Measurements from ENCODE around the gene PKN1. TPM values are rescaled to one million over a fixed set of nuclear protein-coding genes. Genes with fewer than 3 reads are reported as not detected.

Gene PKN1
- total RNA-seq, 1 donor = 167 TPM

- no peaks in the 10 kb centered on the region for H3K9me3 ChIP-seq (ENCODE audit: low read depth, low read length)
- H3K4me1 ChIP-seq (ENCODE audit: insufficient read depth, low read length) = no peaks in the 10 kb centered on the region
- peak overlapping the region; percentile 37 for H3K27ac ChIP-seq (ENCODE audit: low read depth, low read length)
- DNase-seq (ENCODE audit: insufficient read length, low spot score, missing footprints) = no peak
- peaks cover 88% of the 10 kb centered on the region for H3K36me3 ChIP-seq (ENCODE audit: insufficient read depth, low read length)
- H4K20me1 ChIP-seq (ENCODE audit: insufficient read depth, low read length) = peaks cover 39% of the 10 kb centered on the region
- no peak overlapping the region for H2AFZ ChIP-seq (ENCODE audit: low read length)
- TF ChIP-seq CTCF (IDR thresholded peaks at IDR 0.05; ENCODE audit: extremely low read depth, low read depth, low read length) = no peak
- H3K79me2 ChIP-seq (ENCODE audit: insufficient read depth, low read length) = peaks cover 30% of the 10 kb centered on the region
- no peak overlapping the region for H3K4me3 ChIP-seq (ENCODE audit: insufficient read depth, low read length)
- H3K4me2 ChIP-seq (ENCODE audit: insufficient read depth, low read length) = no peak overlapping the region
- H3K27me3 ChIP-seq (ENCODE audit: insufficient read depth, low read length) = no peaks in the 10 kb centered on the region
These were observed 25.3 kb upstream of the PKN1 start for GRCh38 chr19:14407605-14408484.

- H3K4me1 ChIP-seq (ENCODE audit: insufficient read depth, low read length) = peaks cover 4% of the 10 kb centered on the region
- no peak overlapping the region for H3K4me3 ChIP-seq (ENCODE audit: insufficient read depth, low read length)
- no peaks in the 10 kb centered on the region for H3K9me3 ChIP-seq (ENCODE audit: low read depth, low read length)
- peaks cover 45% of the 10 kb centered on the region for H4K20me1 ChIP-seq (ENCODE audit: insufficient read depth, low read length)
- H2AFZ ChIP-seq (ENCODE audit: low read length) = no peak overlapping the region
- peaks cover 38% of the 10 kb centered on the region for H3K79me2 ChIP-seq (ENCODE audit: insufficient read depth, low read length)
- no peak for TF ChIP-seq CTCF (IDR thresholded peaks at IDR 0.05; ENCODE audit: extremely low read depth, low read depth, low read length)
- H3K36me3 ChIP-seq (ENCODE audit: insufficient read depth, low read length) = peaks cover 85% of the 10 kb centered on the region
- no peaks in the 10 kb centered on the region for H3K27me3 ChIP-seq (ENCODE audit: insufficient read depth, low read length)
- no peak overlapping the region for H3K27ac ChIP-seq (ENCODE audit: low read depth, low read length)
- no peak overlapping the region for H3K4me2 ChIP-seq (ENCODE audit: insufficient read depth, low read length)
- peak; percentile 90 for DNase-seq (ENCODE audit: insufficient read length, low spot score, missing footprints)
These were observed 24.5 kb upstream of the PKN1 start for GRCh38 chr19:14408491-14409145.

- H3K27ac ChIP-seq (ENCODE audit: low read depth, low read length) = no peak overlapping the region
- no peak overlapping the region for H2AFZ ChIP-seq (ENCODE audit: low read length)
- TF ChIP-seq CTCF (IDR thresholded peaks at IDR 0.05; ENCODE audit: extremely low read depth, low read depth, low read length) = no peak
- H3K4me1 ChIP-seq (ENCODE audit: insufficient read depth, low read length) = peaks cover 9% of the 10 kb centered on the region
- no peak overlapping the region for H3K4me3 ChIP-seq (ENCODE audit: insufficient read depth, low read length)
- peaks cover 45% of the 10 kb centered on the region for H3K79me2 ChIP-seq (ENCODE audit: insufficient read depth, low read length)
- H4K20me1 ChIP-seq (ENCODE audit: insufficient read depth, low read length) = peaks cover 50% of the 10 kb centered on the region
- no peaks in the 10 kb centered on the region for H3K9me3 ChIP-seq (ENCODE audit: low read depth, low read length)
- DNase-seq (ENCODE audit: insufficient read length, low spot score, missing footprints) = peak; percentile 72
- no peak overlapping the region for H3K4me2 ChIP-seq (ENCODE audit: insufficient read depth, low read length)
- H3K36me3 ChIP-seq (ENCODE audit: insufficient read depth, low read length) = peaks cover 78% of the 10 kb centered on the region
- no peaks in the 10 kb centered on the region for H3K27me3 ChIP-seq (ENCODE audit: insufficient read depth, low read length)
These were observed 23.7 kb upstream of the PKN1 start for GRCh38 chr19:14409146-14410023.

Measured in osteoblast (primary cell).